K562 (cell line): Measurements from ENCODE around the gene FERMT1.

Experiments used
- ATF2 ChIP-seq: sonication (generic); formaldehyde crosslinking; IDR thresholded peaks from 2 replicates; pipeline ENCODE4 v1.8.1; 2022; ENCODE audit warnings: missing genetic modification reagents
- NBN ChIP-seq: fragments of 450-650 bp; IDR thresholded peaks from 2 replicates; pipeline ENCODE4 v1.6.1; 2016; ENCODE audit warnings: low read depth, mild to moderate bottlenecking
- NFE2L1 ChIP-seq: fragments of 450-650 bp; IDR thresholded peaks from 2 replicates; pipeline ENCODE4 v1.6.1; 2016; ENCODE audit warnings: missing genetic modification characterization, low read depth, mild to moderate bottlenecking, missing compliant biosample characterization, moderate library complexity, borderline replicate concordance
- NFYB ChIP-seq: IDR thresholded peaks from 2 replicates; pipeline ENCODE4 v1.6.1; 2011; ENCODE audit warnings: mild to moderate bottlenecking, moderate library complexity; ENCODE audit not compliant: insufficient read length; ENCODE audit errors: extremely low read depth
- PBX2 ChIP-seq, 2 experiments: IDR thresholded peaks in 1 of 2; conservative IDR thresholded peaks in 1 of 2; 2 replicates each; pipeline ENCODE4 v1.6.1; 2016; ENCODE audit warnings: low read depth in 2 of 2, mild to moderate bottlenecking in 1 of 2, missing compliant biosample characterization in 1 of 2, missing genetic modification characterization in 1 of 2, moderate library complexity in 1 of 2
- SP1 ChIP-seq: sonication (generic); formaldehyde crosslinking; IDR thresholded peaks from 2 replicates; pipeline ENCODE4 v1.8.1; 2022; ENCODE audit warnings: mild to moderate bottlenecking, missing genetic modification reagents
- TCF7L2 ChIP-seq: fragments of 150-350 bp; IDR thresholded peaks from 2 replicates; pipeline ENCODE4 v1.6.1; 2016; ENCODE audit warnings: low read depth, mild to moderate bottlenecking, low read length, moderate library complexity
- ZFP1 ChIP-seq: fragments of 450-650 bp; formaldehyde crosslinking; IDR thresholded peaks from 2 replicates; pipeline ENCODE4 v1.4.0; 2020; ENCODE audit warnings: mild to moderate bottlenecking, mixed read lengths
- TF ChIP-seq, protein P1 (sequence below): sonication (generic); formaldehyde crosslinking; IDR thresholded peaks from 2 replicates; pipeline ENCODE4 v1.5.0; 2020; ENCODE audit warnings: missing genetic modification reagents

DNA sequence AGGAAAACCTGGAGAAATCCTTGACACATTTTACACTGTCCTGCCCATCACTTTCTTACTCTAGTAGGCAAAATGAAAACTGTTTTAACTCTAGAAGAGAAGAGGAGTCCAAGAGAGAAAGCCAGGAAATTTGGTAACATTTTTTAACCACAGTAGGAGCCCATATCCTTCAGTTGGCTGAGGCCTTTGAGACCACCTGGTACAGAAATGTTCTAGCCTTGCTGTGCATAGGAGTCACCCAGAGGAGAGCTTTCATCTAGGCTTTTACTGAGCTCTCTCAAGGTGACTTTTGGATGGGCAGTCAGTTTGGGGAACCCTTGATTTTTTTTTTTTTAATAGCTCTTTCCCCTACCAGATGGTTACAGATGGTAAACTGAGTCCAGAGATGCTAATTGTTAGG, 94.0 kb downstream of the FERMT1 start:
- TF ChIP-seq NFE2L1 (no peak), SP1 (no peak), TCF7L2 (no peak), NBN (no peak), ATF2 (CRISPR knock-in tag) (no peak), PBX2 (CRISPR knock-in tag; IDR thresholded peaks at IDR 0.05; ENCODE audit: low read depth) (no peak), PBX2 (tag; conservative IDR thresholded peaks at IDR 0.05; ENCODE audit: low read depth) (no peak), NFYB (no peak), ZFP1 (CRISPR knock-in tag) (no peak)
- TF ChIP-seq, protein P1, sequence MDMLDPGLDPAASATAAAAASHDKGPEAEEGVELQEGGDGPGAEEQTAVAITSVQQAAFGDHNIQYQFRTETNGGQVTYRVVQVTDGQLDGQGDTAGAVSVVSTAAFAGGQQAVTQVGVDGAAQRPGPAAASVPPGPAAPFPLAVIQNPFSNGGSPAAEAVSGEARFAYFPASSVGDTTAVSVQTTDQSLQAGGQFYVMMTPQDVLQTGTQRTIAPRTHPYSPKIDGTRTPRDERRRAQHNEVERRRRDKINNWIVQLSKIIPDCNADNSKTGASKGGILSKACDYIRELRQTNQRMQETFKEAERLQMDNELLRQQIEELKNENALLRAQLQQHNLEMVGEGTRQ (CRISPR knock-in tag) = no peak
